ENCODE data around the gene RADIL. TPM values are rescaled to one million over a fixed set of nuclear protein-coding genes. Genes with fewer than 3 reads are reported as not detected.

The RADIL gene
- polyA plus RNA-seq, 1 donor (not counting 4 experiments of a cell fraction or from before 2014, with no cell fraction given) = not detected

- no peak overlapping the region for H3K4me3 ChIP-seq (ENCODE audit: control insufficient read depth in 2 of 3, extremely low read depth in 1 of 3, insufficient read depth in 2 of 3, low read depth in 1 of 3, low read length in 3 of 3)
- peaks cover 0 to 17% of the 10 kb centered on the region in 2 experiments for H3K36me3 ChIP-seq (ENCODE audit: control insufficient read depth in 2 of 2, extremely low read depth in 1 of 2, insufficient read depth in 2 of 2, low read length in 2 of 2)
- DNase-seq (ENCODE audit: low read depth, low spot score) (no peak), FAIRE-seq (no peak)
- peaks cover 18% of the 10 kb centered on the region for H3K79me2 ChIP-seq (ENCODE audit: control insufficient read depth, insufficient read depth, low read length)
- TF ChIP-seq EZH2 (IDR thresholded peaks at IDR 0.05; ENCODE audit: low read length) (no peak), CTCF (optimal IDR thresholded peaks at IDR 0.05 in 1 of 3, IDR thresholded peaks at IDR 0.05 in 1 of 3, conservative IDR thresholded peaks at IDR 0.05 in 1 of 3; ENCODE audit: extremely low read depth in 1 of 3, insufficient read depth in 2 of 3, low read length in 3 of 3) (no peak)
- H3K9ac ChIP-seq (ENCODE audit: control insufficient read depth, extremely low read depth, insufficient read depth, low read length) = no peak overlapping the region
- no peak overlapping the region for H3K27ac ChIP-seq (ENCODE audit: control insufficient read depth, insufficient read depth, low read length)
- H3K4me2 ChIP-seq (ENCODE audit: control insufficient read depth, extremely low read depth, insufficient read depth, low read depth, low read length) = no peak overlapping the region
- H3K27me3 ChIP-seq (ENCODE audit: control insufficient read depth, extremely low read depth, insufficient read depth, low read length) = no peaks in the 10 kb centered on the region
- H3K9me3 ChIP-seq (ENCODE audit: control insufficient read depth, low read depth, low read length) = no peaks in the 10 kb centered on the region
- H3K4me1 ChIP-seq (ENCODE audit: control insufficient read depth, extremely low read depth, insufficient read depth, low read length) = peaks cover 11% of the 10 kb centered on the region
- H4K20me1 ChIP-seq (ENCODE audit: control insufficient read depth, extremely low read depth, insufficient read depth, low read length) = peaks cover 4% of the 10 kb centered on the region
- dilution Hi-C loops (cut with MboI; ENCODE audit: extremely low pct_ligation_motif_present, low sequenced_read_pairs) = no loop called here
- no peaks in the 10 kb centered on the region for H3K9me1 ChIP-seq (ENCODE audit: control insufficient read depth, extremely low read depth, insufficient read depth, low read length)
- H2AFZ ChIP-seq (ENCODE audit: control insufficient read depth, low read length) = no peak overlapping the region
Measured at GRCh38 chr7:4772306-4772705, 111.2 kb downstream of the RADIL start.

GRCh38 chr7:4771737-4772136 is 111.8 kb downstream of the RADIL start:
- FAIRE-seq (no peak), DNase-seq (ENCODE audit: low read depth, low spot score) (no peak)
- Histone ChIP-seq H3K9me3 (ENCODE audit: control insufficient read depth, low read depth, low read length) (no peaks in the 10 kb centered on the region), H3K9me1 (ENCODE audit: control insufficient read depth, extremely low read depth, insufficient read depth, low read length) (no peaks in the 10 kb centered on the region), H4K20me1 (ENCODE audit: control insufficient read depth, extremely low read depth, insufficient read depth, low read length) (peaks cover 4% of the 10 kb centered on the region), H3K27ac (ENCODE audit: control insufficient read depth, insufficient read depth, low read length) (no peak overlapping the region), H2AFZ (ENCODE audit: control insufficient read depth, low read length) (no peak overlapping the region), H3K4me1 (ENCODE audit: control insufficient read depth, extremely low read depth, insufficient read depth, low read length) (peaks cover 8% of the 10 kb centered on the region), H3K4me2 (ENCODE audit: control insufficient read depth, extremely low read depth, insufficient read depth, low read depth, low read length) (no peak overlapping the region), H3K4me3 (ENCODE audit: control insufficient read depth in 2 of 3, extremely low read depth in 1 of 3, insufficient read depth in 2 of 3, low read depth in 1 of 3, low read length in 3 of 3) (no peak overlapping the region), H3K36me3 (ENCODE audit: control insufficient read depth in 2 of 2, extremely low read depth in 1 of 2, insufficient read depth in 2 of 2, low read length in 2 of 2) (peaks cover 5 to 22% of the 10 kb centered on the region in 2 experiments), H3K79me2 (ENCODE audit: control insufficient read depth, insufficient read depth, low read length) (peaks cover 12% of the 10 kb centered on the region), H3K27me3 (ENCODE audit: control insufficient read depth, extremely low read depth, insufficient read depth, low read length) (no peaks in the 10 kb centered on the region), H3K9ac (ENCODE audit: control insufficient read depth, extremely low read depth, insufficient read depth, low read length) (no peak overlapping the region)
- TF ChIP-seq CTCF (optimal IDR thresholded peaks at IDR 0.05 in 1 of 3, IDR thresholded peaks at IDR 0.05 in 1 of 3, conservative IDR thresholded peaks at IDR 0.05 in 1 of 3; ENCODE audit: extremely low read depth in 1 of 3, insufficient read depth in 2 of 3, low read length in 3 of 3) = no peak
- no peak for TF ChIP-seq EZH2 (IDR thresholded peaks at IDR 0.05; ENCODE audit: low read length)
- dilution Hi-C loops (cut with MboI; ENCODE audit: extremely low pct_ligation_motif_present, low sequenced_read_pairs) = no loop called here

Measured in keratinocyte (primary cell).